K562 (cell line): ENCODE data around the gene CDKN2AIP. TPM values are rescaled to one million over a fixed set of nuclear protein-coding genes. Genes with fewer than 3 reads are reported as not detected.

Experiments used
- ATAC-seq: fragments of 200-7000 bp; cut with Tn5 transposase; 3 replicates; pipeline ENCODE4 v1.9.1; 2020; ENCODE audit warnings: moderate library complexity
- BruUV-seq: library from RNA; stranded (reverse); fragments of 400-500 nt; replicated peaks from 2 replicates; lab custom pipeline; 2021; lab: Mats Ljungman, UMichigan
- CTCF ChIA-PET: fragments of 300-600 bp; formaldehyde crosslinking; extraction: SDS; loops from one replicate; lab custom pipeline; 2021; ENCODE audit warnings: low intra/inter-chr PET ratio; lab: Yijun Ruan, JAX
- POLR2A ChIA-PET: fragments of 300-600, 350-650 bp; sonication (Branson Sonifier 250); formaldehyde crosslinking; extraction: SDS; loops from one replicate; lab custom pipeline; 2021; ENCODE audit warnings: antibody characterized with exemption, inconsistent platforms; lab: Yijun Ruan, JAX
- DNase-seq, 4 experiments: peaks; one replicate each; pipeline versions ENCODE4 v3.0.0 to v3.0.0-alpha.2; 2011 to 2018; ENCODE audit warnings: low spot score in 3 of 4, mixed read lengths in 3 of 4; ENCODE audit errors: extremely low read depth in 1 of 4
- FAIRE-seq: peaks from 2 replicates; lab custom pipeline; 2011; peaks lifted over from hg19 to GRCh38; lab: Jason Lieb, UNC
- H2AFZ ChIP-seq: 2 replicates; pipeline ENCODE4 v1.6.0; 2011; ENCODE audit warnings: low read depth, low read length, control low read depth, inconsistent platforms
- H3K27ac ChIP-seq: fragments of 200-600 bp; 3 replicates; pipeline ENCODE4 v1.8.0; 2011; ENCODE audit warnings: low read depth, mild to moderate bottlenecking, control low read depth, inconsistent platforms, low read length, moderate library complexity, mixed read lengths; ENCODE audit errors: extremely low read depth
- H3K27me3 ChIP-seq, 2 experiments: fragments of 300-600 bp in 1 of 2; 2 replicates in 1 of 2; 3 replicates in 1 of 2; pipeline versions ENCODE4 v1.6.0 to v1.8.0; 2011; ENCODE audit warnings: inconsistent platforms in 2 of 2, low read length in 2 of 2, mild to moderate bottlenecking in 1 of 2, mixed read lengths in 1 of 2, moderate library complexity in 1 of 2; ENCODE audit not compliant: control insufficient read depth in 2 of 2, insufficient read depth in 2 of 2
- H3K36me3 ChIP-seq: fragments of 300-600 bp; 3 replicates; pipeline ENCODE4 v1.8.0; 2011; ENCODE audit warnings: mild to moderate bottlenecking, low read length, inconsistent platforms; ENCODE audit not compliant: control insufficient read depth, insufficient read depth
- H3K4me1 ChIP-seq, 2 experiments: fragments of 200-600 bp in 1 of 2; replicated peaks in 1 of 2; 2 replicates in 1 of 2; 3 replicates in 1 of 2; pipeline versions ENCODE4 v1.5.1 to v1.8.0; 2011; ENCODE audit warnings: inconsistent platforms in 2 of 2, low read length in 2 of 2, mild to moderate bottlenecking in 1 of 2, mixed read lengths in 1 of 2, moderate library complexity in 1 of 2; ENCODE audit not compliant: control insufficient read depth in 2 of 2, insufficient read depth in 2 of 2
- H3K4me2 ChIP-seq: 2 replicates; pipeline ENCODE4 v1.6.1; 2011; ENCODE audit warnings: low read length, control low read depth, inconsistent platforms, mixed read lengths; ENCODE audit not compliant: insufficient read depth
- H3K4me3 ChIP-seq: fragments of 200-600 bp; sonication (generic), shearing (Covaris generic); 2 replicates; pipeline ENCODE4 v1.5.1; 2016; ENCODE audit warnings: control low read depth, inconsistent platforms
- H3K79me2 ChIP-seq: fragments of 200-600 bp; 3 replicates; pipeline ENCODE4 v1.8.0; 2011; ENCODE audit warnings: low read length, inconsistent platforms; ENCODE audit not compliant: control insufficient read depth, insufficient read depth
- H3K9ac ChIP-seq, 2 experiments: 2 replicates each; pipeline versions ENCODE4 v1.6.0 to v1.6.1; 2011; ENCODE audit warnings: low read depth in 2 of 2, low read length in 2 of 2, control low read depth in 1 of 2, inconsistent platforms in 1 of 2, mild to moderate bottlenecking in 1 of 2, mixed read lengths in 1 of 2; ENCODE audit not compliant: insufficient read depth in 1 of 2
- H3K9me1 ChIP-seq: one replicate; pipeline ENCODE4 v1.6.0; 2011; ENCODE audit warnings: inconsistent platforms, mild to moderate bottlenecking, low read length, moderate library complexity; ENCODE audit not compliant: control insufficient read depth, insufficient read depth
- H3K9me3 ChIP-seq: replicated peaks from 2 replicates; pipeline ENCODE4 v1.5.1; 2011; ENCODE audit warnings: low read depth, low read length, inconsistent platforms; ENCODE audit not compliant: control insufficient read depth, insufficient read depth
- H4K20me1 ChIP-seq: replicated peaks from 2 replicates; pipeline ENCODE4 v1.6.1; 2011; ENCODE audit warnings: low read length, inconsistent platforms, mixed read lengths; ENCODE audit not compliant: control insufficient read depth, insufficient read depth
- ARNT ChIP-seq, 2 experiments: fragments of 450-650 bp; IDR thresholded peaks; 2 replicates each; pipeline ENCODE4 v1.6.1; 2016; ENCODE audit warnings: mild to moderate bottlenecking in 1 of 2
- ERF ChIP-seq: fragments of 450-650 bp; formaldehyde crosslinking; IDR thresholded peaks from 2 replicates; pipeline ENCODE4 v1.4.0; 2020; ENCODE audit warnings: mild to moderate bottlenecking, mixed read lengths
- GATA2 ChIP-seq: sonication (generic); formaldehyde crosslinking; IDR thresholded peaks from 2 replicates; pipeline ENCODE4 v1.4.0; 2020; ENCODE audit warnings: mild to moderate bottlenecking, missing genetic modification reagents
- GATAD2B ChIP-seq: fragments of 450-650 bp; IDR thresholded peaks from 2 replicates; pipeline ENCODE4 v1.6.1; 2017; ENCODE audit warnings: mild to moderate bottlenecking, borderline replicate concordance
- HNRNPUL1 ChIP-seq: fragments of 200-400 bp; formaldehyde crosslinking; IDR thresholded peaks from 2 replicates; pipeline ENCODE4 v1.6.1; 2017; ENCODE audit warnings: low read length
- MEF2A ChIP-seq: IDR thresholded peaks from 2 replicates; pipeline ENCODE4 v1.6.1; 2011; ENCODE audit warnings: low read depth, mild to moderate bottlenecking, low read length, moderate library complexity; ENCODE audit not compliant: control insufficient read depth
- NR2C1 ChIP-seq, 2 experiments: fragments of 450-650 bp; IDR thresholded peaks; 2 replicates each; pipeline ENCODE4 v1.6.1; 2017; ENCODE audit warnings: mild to moderate bottlenecking in 2 of 2, antibody characterized with exemption in 1 of 2, inconsistent platforms in 1 of 2, missing compliant biosample characterization in 1 of 2, missing genetic modification characterization in 1 of 2
- XRCC5 ChIP-seq: fragments of 200-400 bp; formaldehyde crosslinking; IDR thresholded peaks from 2 replicates; pipeline ENCODE4 v1.6.1; 2017; ENCODE audit warnings: low read depth, mild to moderate bottlenecking, low read length
- ZNF253 ChIP-seq: fragments of 250-450 bp; sonication (Bioruptor Pico); conservative IDR thresholded peaks from 2 replicates; pipeline ENCODE4 v1.6.1; 2021; ENCODE audit warnings: mild to moderate bottlenecking
- ZNF311 ChIP-seq: fragments of 250-450 bp; sonication (Bioruptor Pico); IDR thresholded peaks from 2 replicates; pipeline ENCODE4 v1.4.0; 2020; ENCODE audit warnings: mild to moderate bottlenecking, moderate library complexity
- WGBS: fragments of 100-300 bp; shearing (Covaris generic); methylation state at CpG from one replicate; pipeline ENCODE4 v1.1.6; 2016; ENCODE audit warnings: low coverage, mixed read lengths; ENCODE audit not compliant: insufficient coverage; ENCODE audit errors: missing lambda C conversion rate; 5-methylcytosine and 5-hydroxymethylcytosine counted together
- in situ Hi-C: fragments of 300-500 bp; cut with MboI; formaldehyde crosslinking; loops from 4 replicates; pipeline ENCODE4 v1.15.0; 2018; ENCODE audit warnings: inconsistent platforms, mixed read lengths
- intact Hi-C: fragments of 100-400 bp; cut with micrococcal nuclease; formaldehyde crosslinking; loops from 2 replicates; pipeline ENCODE4 v1.14.2; 2022
- polyA plus RNA-seq, 8 experiments: library from polyadenylated mRNA; depleted of rRNA in 4 of 8; stranded (reverse) in 5 of 8; unstranded in 3 of 8; fragments of >200 nt; fragmentation: Nextera tagmentation in 2 of 8; fragmentation: Illumina TruSeq in 1 of 8; extraction: Ambion mirVana in 2 of 8; extraction: Trizol in 1 of 8; gene quantifications; 2 replicates each; pipeline versions ENCODE4 v1.2.1 to v1.2.3, GENCODE V29; 2011 to 2014; ENCODE audit warnings: inconsistent platforms in 1 of 8, missing spikeins in 1 of 8
- total RNA-seq, 7 experiments: library from RNA; depleted of rRNA in 6 of 7; stranded (reverse); fragments of >200 nt in 6 of 7; fragmentation: Illumina TruSeq in 2 of 7; extraction: Trizol in 2 of 7; gene quantifications; 2 replicates each; pipeline versions ENCODE4 v1.2.1 to v1.2.3, GENCODE V29; 2011 to 2021; ENCODE audit warnings: low replicate concordance in 1 of 7
- TF ChIP-seq, protein P1 (sequence below): sonication (generic); formaldehyde crosslinking; IDR thresholded peaks from 2 replicates; pipeline ENCODE4 v1.8.0; 2022; ENCODE audit warnings: missing genetic modification reagents, mild to moderate bottlenecking, borderline replicate concordance

CDKN2AIP gene
- total and polyA plus RNA-seq, 9 of the 15 experiments (the other 6 are each of a cell fraction or from before 2014, with no cell fraction given): 5.9 to 22.0 (median 19.7) TPM

GRCh38 chr4:183424109-183424744 is 20.2 kb upstream of the CDKN2AIP start:
- TF ChIP-seq HNRNPUL1 (no peak), XRCC5 (no peak), NR2C1 (IDR thresholded peaks at IDR 0.05) (no peak), NR2C1 (tag; IDR thresholded peaks at IDR 0.05) (no peak), GATA2 (CRISPR knock-in tag) (no peak), GATAD2B (no peak), ZNF253 (no peak), ERF (CRISPR knock-in tag) (no peak), MEF2A (no peak), ARNT (IDR thresholded peaks at IDR 0.05) (no peak), ZNF311 (no peak)
- TF ChIP-seq, protein P1, sequence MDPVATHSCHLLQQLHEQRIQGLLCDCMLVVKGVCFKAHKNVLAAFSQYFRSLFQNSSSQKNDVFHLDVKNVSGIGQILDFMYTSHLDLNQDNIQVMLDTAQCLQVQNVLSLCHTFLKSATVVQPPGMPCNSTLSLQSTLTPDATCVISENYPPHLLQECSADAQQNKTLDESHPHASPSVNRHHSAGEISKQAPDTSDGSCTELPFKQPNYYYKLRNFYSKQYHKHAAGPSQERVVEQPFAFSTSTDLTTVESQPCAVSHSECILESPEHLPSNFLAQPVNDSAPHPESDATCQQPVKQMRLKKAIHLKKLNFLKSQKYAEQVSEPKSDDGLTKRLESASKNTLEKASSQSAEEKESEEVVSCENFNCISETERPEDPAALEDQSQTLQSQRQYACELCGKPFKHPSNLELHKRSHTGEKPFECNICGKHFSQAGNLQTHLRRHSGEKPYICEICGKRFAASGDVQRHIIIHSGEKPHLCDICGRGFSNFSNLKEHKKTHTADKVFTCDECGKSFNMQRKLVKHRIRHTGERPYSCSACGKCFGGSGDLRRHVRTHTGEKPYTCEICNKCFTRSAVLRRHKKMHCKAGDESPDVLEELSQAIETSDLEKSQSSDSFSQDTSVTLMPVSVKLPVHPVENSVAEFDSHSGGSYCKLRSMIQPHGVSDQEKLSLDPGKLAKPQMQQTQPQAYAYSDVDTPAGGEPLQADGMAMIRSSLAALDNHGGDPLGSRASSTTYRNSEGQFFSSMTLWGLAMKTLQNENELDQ: no peak
- TF ChIP-seq, all 486 proteins: peak for 0
- intact Hi-C loops (no loop called here), in situ Hi-C loops (no loop called here)
- WGBS: 15% methylated on average over 5 of the region's 5 CpGs
- H3K4me3 ChIP-seq: no peak overlapping the region
- H3K4me2 ChIP-seq: no peak overlapping the region
- no peaks in the 10 kb centered on the region for H4K20me1 ChIP-seq
- no peaks in the 10 kb centered on the region for H3K79me2 ChIP-seq
- FAIRE-seq: no peak
- no peaks in the 10 kb centered on the region for H3K9me3 ChIP-seq
- peak overlapping the region in 1 of 2 experiments; percentile 15; a peak in 1 of 4 replicates for H3K9ac ChIP-seq
- DNase-seq: no peak
- H3K27me3 ChIP-seq: no peaks in the 10 kb centered on the region
- H3K9me1 ChIP-seq: no peaks in the 10 kb centered on the region
- no peak overlapping the region for H3K27ac ChIP-seq
- no peaks in the 10 kb centered on the region; a peak in 2 of 5 replicates for H3K4me1 ChIP-seq
- POLR2A ChIA-PET: no interaction called here
- BruUV-seq: no TSS peak
- CTCF ChIA-PET: no interaction called here
- H3K36me3 ChIP-seq: no peaks in the 10 kb centered on the region
- peak; percentile 23; the same call in 1 of the 3 replicates for ATAC-seq
- H2AFZ ChIP-seq: no peak overlapping the region
